H9 (cell line): Measurements from ENCODE around the gene RBL2. TPM values are rescaled to one million over a fixed set of nuclear protein-coding genes. Genes with fewer than 3 reads are reported as not detected.

Source experiments
- DNase-seq: peaks from one replicate; pipeline ENCODE4 v3.0.0-alpha.2; 2017
- H2AFZ ChIP-seq: one replicate; pipeline ENCODE4 v1.6.1; 2013; ENCODE audit warnings: mild to moderate bottlenecking, low read length, control low read depth, moderate library complexity
- H2AK5ac ChIP-seq: 2 replicates; pipeline ENCODE4 v1.6.1; 2013; ENCODE audit warnings: low read length, control low read depth, mixed read lengths; ENCODE audit not compliant: insufficient read length
- H2BK120ac ChIP-seq: one replicate; pipeline ENCODE4 v1.6.1; 2013; ENCODE audit warnings: low read depth, mild to moderate bottlenecking, low read length, control low read depth, inconsistent platforms; ENCODE audit not compliant: poor library complexity, severe bottlenecking
- H2BK12ac ChIP-seq: 2 replicates; pipeline ENCODE4 v1.6.1; 2013; ENCODE audit warnings: low read length, control low read depth, mixed read lengths, low read depth; ENCODE audit not compliant: insufficient read length
- H2BK15ac ChIP-seq: 2 replicates; pipeline ENCODE4 v1.6.1; 2013; ENCODE audit warnings: low read depth, low read length, control low read depth
- H2BK20ac ChIP-seq: one replicate; pipeline ENCODE4 v1.6.1; 2013; ENCODE audit warnings: low read depth, mild to moderate bottlenecking, low read length, control low read depth, inconsistent platforms; ENCODE audit not compliant: poor library complexity, severe bottlenecking
- H2BK5ac ChIP-seq: 2 replicates; pipeline ENCODE4 v1.6.1; 2013; ENCODE audit warnings: low read length, control low read depth, mixed read lengths; ENCODE audit not compliant: insufficient read length
- H3K14ac ChIP-seq: 2 replicates; pipeline ENCODE4 v1.6.1; 2013; ENCODE audit warnings: low read length, control low read depth; ENCODE audit not compliant: insufficient read depth
- H3K18ac ChIP-seq: 2 replicates; pipeline ENCODE4 v1.6.1; 2013; ENCODE audit warnings: low read depth, mild to moderate bottlenecking, mixed read lengths, low read length, control low read depth; ENCODE audit not compliant: insufficient read length
- H3K23ac ChIP-seq: 2 replicates; pipeline ENCODE4 v1.6.1; 2013; ENCODE audit warnings: low read length, control low read depth, mixed read lengths, low read depth; ENCODE audit not compliant: insufficient read length
- H3K23me2 ChIP-seq: 2 replicates; pipeline ENCODE4 v1.6.1; 2013; ENCODE audit warnings: low read depth, mild to moderate bottlenecking, mixed read lengths, low read length, control low read depth; ENCODE audit not compliant: insufficient read length, poor library complexity, severe bottlenecking
- H3K27ac ChIP-seq: 2 replicates; pipeline ENCODE4 v1.5.1; 2013; ENCODE audit warnings: low read length, control low read depth, mixed read lengths, low read depth; ENCODE audit not compliant: insufficient read length
- H3K27me3 ChIP-seq: 2 replicates; pipeline ENCODE4 v1.6.1; 2013; ENCODE audit warnings: low read length, control low read depth, inconsistent platforms; ENCODE audit not compliant: insufficient read depth
- H3K4ac ChIP-seq: 2 replicates; pipeline ENCODE4 v1.6.1; 2013; ENCODE audit warnings: low read depth, mild to moderate bottlenecking, control low read depth, inconsistent platforms, low read length, moderate library complexity
- H3K4me1 ChIP-seq: 2 replicates; pipeline ENCODE4 v1.6.1; 2013; ENCODE audit warnings: low read length, control low read depth, inconsistent platforms; ENCODE audit not compliant: insufficient read depth
- H3K4me2 ChIP-seq: 2 replicates; pipeline ENCODE4 v1.6.1; 2013; ENCODE audit warnings: low read length, control low read depth, mixed read lengths; ENCODE audit not compliant: insufficient read length, insufficient read depth
- H3K56ac ChIP-seq: 2 replicates; pipeline ENCODE4 v1.6.1; 2013; ENCODE audit warnings: low read depth, mild to moderate bottlenecking, mixed read lengths, low read length, control low read depth; ENCODE audit not compliant: insufficient read length
- H3K79me1 ChIP-seq: 2 replicates; pipeline ENCODE4 v1.6.1; 2013; ENCODE audit warnings: low read depth, mild to moderate bottlenecking, moderate library complexity, low read length, control low read depth, inconsistent platforms; ENCODE audit not compliant: insufficient read depth, poor library complexity, severe bottlenecking
- H3K79me2 ChIP-seq: 2 replicates; pipeline ENCODE4 v1.6.1; 2013; ENCODE audit warnings: low read length, control low read depth, inconsistent platforms; ENCODE audit not compliant: insufficient read depth
- H3K9ac ChIP-seq: 2 replicates; pipeline ENCODE4 v1.6.1; 2013; ENCODE audit warnings: low read length, control low read depth, mixed read lengths; ENCODE audit not compliant: insufficient read length; ENCODE audit errors: extremely low read depth
- H3K9me3 ChIP-seq: one replicate; pipeline ENCODE4 v1.6.1; 2013; ENCODE audit warnings: low read depth, low read length, inconsistent platforms; ENCODE audit not compliant: control insufficient read depth
- H3T11ph ChIP-seq: one replicate; pipeline ENCODE4 v1.6.1; 2013; ENCODE audit warnings: mild to moderate bottlenecking, low read length, control low read depth, inconsistent platforms
- H4K20me1 ChIP-seq: one replicate; pipeline ENCODE4 v1.6.1; 2013; ENCODE audit not compliant: control insufficient read depth, insufficient read length, insufficient read depth
- H4K5ac ChIP-seq: 2 replicates; pipeline ENCODE4 v1.6.1; 2013; ENCODE audit warnings: low read depth, mild to moderate bottlenecking, mixed read lengths, low read length, control low read depth; ENCODE audit not compliant: insufficient read length
- H4K8ac ChIP-seq: replicated peaks from 2 replicates; pipeline ENCODE4 v1.6.1; 2013; ENCODE audit warnings: low read length, control low read depth, mixed read lengths, low read depth; ENCODE audit not compliant: insufficient read length
- H4K91ac ChIP-seq: 2 replicates; pipeline ENCODE4 v1.6.1; 2013; ENCODE audit warnings: low read depth, mild to moderate bottlenecking, moderate library complexity, mixed read lengths, low read length, control low read depth; ENCODE audit not compliant: insufficient read length
- H3K27ac Mint-ChIP-seq, 3 experiments: 2 replicates in 2 of 3; 3 replicates in 1 of 3; pipeline ENCODE4 v1.8.0; 2020 to 2021; ENCODE audit warnings: mixed read lengths in 3 of 3, mild to moderate bottlenecking in 1 of 3, moderate library complexity in 1 of 3
- H3K27me3 Mint-ChIP-seq: 2 replicates; pipeline ENCODE4 v1.8.0; 2021; ENCODE audit warnings: low read depth, mild to moderate bottlenecking, moderate library complexity, mixed read lengths
- H3K36me3 Mint-ChIP-seq, 3 experiments: 2 replicates in 2 of 3; 3 replicates in 1 of 3; pipeline ENCODE4 v1.8.0; 2020 to 2021; ENCODE audit warnings: low read depth in 3 of 3, mixed read lengths in 3 of 3; ENCODE audit not compliant: insufficient read depth in 1 of 3
- H3K4me1 Mint-ChIP-seq, 2 experiments: 2 replicates each; pipeline ENCODE4 v1.8.0; 2020; ENCODE audit warnings: mixed read lengths in 2 of 2
- H3K4me3 Mint-ChIP-seq, 2 experiments: 2 replicates in 1 of 2; 3 replicates in 1 of 2; pipeline ENCODE4 v1.8.0; 2020 to 2021; ENCODE audit warnings: mild to moderate bottlenecking in 2 of 2, mixed read lengths in 2 of 2, moderate library complexity in 1 of 2
- H3K9me3 Mint-ChIP-seq, 2 experiments: 2 replicates in 1 of 2; 3 replicates in 1 of 2; pipeline ENCODE4 v1.8.0; 2020; ENCODE audit warnings: mild to moderate bottlenecking in 2 of 2, mixed read lengths in 2 of 2, moderate library complexity in 1 of 2
- CTCF ChIP-seq: fragments of 200-600 bp; sonication (generic); conservative IDR thresholded peaks from 3 replicates; pipeline ENCODE4 v1.8.0; 2021; ENCODE audit warnings: antibody characterized with exemption, mild to moderate bottlenecking
- WGBS: extraction: QIAGEN DNeasy Blood & Tissue Kit; methylation state at CpG from one replicate; pipeline ENCODE4 v1.1.7; 2013; ENCODE audit warnings: missing lambda C conversion rate, low lambda C conversion rate, mixed read lengths; ENCODE audit not compliant: insufficient read length; ENCODE audit errors: extremely low coverage; 5-methylcytosine and 5-hydroxymethylcytosine counted together
- total RNA-seq: library from RNA; stranded (reverse); gene quantifications from 2 replicates; pipeline ENCODE4 v1.2.1, GENCODE V29; 2021

RBL2 gene
- total RNA-seq, 1 experiment from 2014 or later: 17.3 TPM

DNA sequence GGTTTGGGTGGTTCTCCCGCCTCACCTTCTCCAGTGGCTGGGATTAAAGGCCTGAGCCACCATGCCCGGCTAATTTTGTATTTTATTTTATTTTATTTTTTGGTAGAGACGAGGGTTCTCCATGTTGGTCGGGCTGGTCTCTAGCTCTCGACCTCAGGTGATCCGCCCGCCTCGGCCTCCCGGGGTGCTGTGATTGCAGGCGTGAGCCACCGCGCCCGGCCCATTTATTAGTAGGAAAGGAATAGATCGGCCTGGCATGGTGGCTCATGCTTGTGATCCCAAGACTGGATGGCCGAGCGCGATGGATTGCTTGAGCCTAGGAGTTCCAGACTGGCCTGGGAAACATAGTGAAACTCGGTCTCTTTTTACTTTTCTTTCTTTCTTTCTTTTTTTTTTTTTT lies 20.4 kb upstream of the RBL2 start:
- Histone ChIP-seq H3K23ac (no peak overlapping the region), H2BK120ac (no peak overlapping the region), H3K4me2 (no peak overlapping the region), H3K9ac (no peak overlapping the region), H4K8ac (no peak overlapping the region), H2AK5ac (no peak overlapping the region), H3K18ac (no peak overlapping the region), H3K23me2 (no peaks in the 10 kb centered on the region), H2BK15ac (no peak overlapping the region), H3K14ac (no peak overlapping the region), H4K91ac (no peak overlapping the region), H3T11ph (no peak overlapping the region), H2AFZ (no peak overlapping the region), H4K20me1 (no peaks in the 10 kb centered on the region), H3K27ac (no peak overlapping the region), H3K4ac (no peak overlapping the region), H3K27me3 (no peaks in the 10 kb centered on the region), H2BK12ac (no peak overlapping the region), H3K4me1 (no peaks in the 10 kb centered on the region), H2BK5ac (no peak overlapping the region), H3K79me2 (no peaks in the 10 kb centered on the region), H3K9me3 (no peaks in the 10 kb centered on the region), H3K56ac (no peak overlapping the region), H2BK20ac (no peak overlapping the region), H4K5ac (no peak overlapping the region), H3K79me1 (no peaks in the 10 kb centered on the region)
- Mint-ChIP-seq H3K27me3 (no peaks in the 10 kb centered on the region; the same call in 1 of the 2 replicates), H3K9me3 (peaks cover 7 to 11% of the 10 kb centered on the region in 2 experiments), H3K36me3 (peaks cover 5 to 15% (median 9%) of the 10 kb centered on the region in 3 experiments), H3K4me3 (no peak overlapping the region), H3K4me1 (peaks cover 12 to 14% of the 10 kb centered on the region in 2 experiments), H3K27ac (no peak overlapping the region)
- TF ChIP-seq CTCF: no peak
- no peak for DNase-seq
- no CpG with 5 or more reads among the region's 18 CpGs for WGBS
